GM12878 (cell line): ENCODE results near the gene CDYL. TPM values are rescaled to one million over a fixed set of nuclear protein-coding genes. Genes with fewer than 3 reads are reported as not detected.

ENCODE experiments used
- ATAC-seq: fragments of 200-7000 bp; cut with Tn5 transposase; 3 replicates; pipeline ENCODE4 v1.9.1; 2020; ENCODE audit warnings: mild to moderate bottlenecking, moderate library complexity
- BruUV-seq: library from RNA; stranded (reverse); fragments of 400-500 nt; replicated peaks from 2 replicates; lab custom pipeline; 2021; lab: Mats Ljungman, UMichigan
- CTCF ChIA-PET: fragments of 300-600 bp; sonication (Branson Sonifier 250); formaldehyde crosslinking; extraction: SDS; loops from one replicate; lab custom pipeline; 2021; ENCODE audit warnings: inconsistent platforms; lab: Yijun Ruan, JAX
- POLR2A ChIA-PET: fragments of 350-600 bp; formaldehyde crosslinking; extraction: SDS; loops from one replicate; lab custom pipeline; 2021; ENCODE audit warnings: inconsistent platforms; lab: Charles Lee
- RAD21 ChIA-PET: fragments of 300-600 bp; sonication (Branson Sonifier 250); formaldehyde crosslinking; loops from one replicate; lab custom pipeline; 2023; ENCODE audit warnings: antibody characterized with exemption; ENCODE audit not compliant: unreplicated experiment; lab: Charles Lee
- SMC1A ChIA-PET: fragments of 300-600 bp; sonication (Branson Sonifier 250); formaldehyde crosslinking; loops from one replicate; lab custom pipeline; 2023; ENCODE audit not compliant: unreplicated experiment, uncharacterized antibody; lab: Charles Lee
- DNase-seq: peaks from one replicate; pipeline ENCODE4 v3.0.0-alpha.2; 2011; ENCODE audit warnings: low read depth, low spot score
- FAIRE-seq: peaks from 3 replicates; lab custom pipeline; 2011; peaks lifted over from hg19 to GRCh38; lab: Jason Lieb, UNC
- H2AFZ ChIP-seq: 2 replicates; pipeline ENCODE4 v1.6.0; 2011; ENCODE audit warnings: low read depth, low read length, control low read depth; ENCODE audit not compliant: control insufficient read depth
- H3K27ac ChIP-seq: 2 replicates; pipeline ENCODE4 v1.5.1; 2011; ENCODE audit warnings: control low read depth; ENCODE audit not compliant: control insufficient read depth, insufficient read depth
- H3K27me3 ChIP-seq, 2 experiments: replicated peaks in 1 of 2; 2 replicates each; pipeline versions ENCODE4 v1.6.0 to v1.6.1; 2011; ENCODE audit warnings: low read length in 1 of 2; ENCODE audit not compliant: control insufficient read depth in 2 of 2, insufficient read depth in 2 of 2
- H3K36me3 ChIP-seq, 2 experiments: 2 replicates each; pipeline ENCODE4 v1.5.1; 2011; ENCODE audit warnings: low read length in 1 of 2; ENCODE audit not compliant: control insufficient read depth in 2 of 2, insufficient read depth in 2 of 2
- H3K4me1 ChIP-seq: 2 replicates; pipeline ENCODE4 v1.6.1; 2011; ENCODE audit warnings: mild to moderate bottlenecking, low read length, moderate library complexity, mixed read lengths; ENCODE audit not compliant: control insufficient read depth, insufficient read depth
- H3K4me2 ChIP-seq: 2 replicates; pipeline ENCODE4 v1.6.0; 2011; ENCODE audit warnings: control low read depth; ENCODE audit not compliant: control insufficient read depth, insufficient read depth
- H3K4me3 ChIP-seq: fragments of 200-600 bp; sonication (generic); 2 replicates; pipeline ENCODE4 v1.5.1; 2016
- H3K79me2 ChIP-seq: 2 replicates; pipeline ENCODE4 v1.6.0; 2011; ENCODE audit warnings: low read length; ENCODE audit not compliant: control insufficient read depth, insufficient read depth
- H3K9ac ChIP-seq: 2 replicates; pipeline ENCODE4 v1.8.0; 2011; ENCODE audit warnings: low read length, control low read depth, mixed read lengths; ENCODE audit not compliant: control insufficient read depth, insufficient read depth
- H3K9me3 ChIP-seq: replicated peaks from 3 replicates; pipeline ENCODE4 v1.5.1; 2011; ENCODE audit warnings: mild to moderate bottlenecking, low read length; ENCODE audit not compliant: control insufficient read depth, insufficient read depth
- H4K20me1 ChIP-seq: 2 replicates; pipeline ENCODE4 v1.6.0; 2011; ENCODE audit not compliant: control insufficient read depth, insufficient read depth
- CBX5 ChIP-seq: sonication (generic); IDR thresholded peaks from 2 replicates; pipeline ENCODE4 v1.6.1; 2016; ENCODE audit warnings: low read depth, moderate library complexity, mild to moderate bottlenecking, inconsistent platforms
- MEF2A ChIP-seq: IDR thresholded peaks from 2 replicates; pipeline ENCODE4 v1.6.1; 2011; ENCODE audit warnings: low read depth, mild to moderate bottlenecking, low read length, moderate library complexity; ENCODE audit not compliant: insufficient read depth
- MEF2B ChIP-seq: fragments of 450-650 bp; IDR thresholded peaks from 2 replicates; pipeline ENCODE4 v1.6.1; 2018; ENCODE audit warnings: mild to moderate bottlenecking, moderate library complexity; ENCODE audit not compliant: partially characterized antibody, poor library complexity, severe bottlenecking
- NR2C2 ChIP-seq: IDR thresholded peaks from 2 replicates; pipeline ENCODE4 v1.6.1; 2011; ENCODE audit warnings: borderline replicate concordance, low read depth; ENCODE audit not compliant: control insufficient read depth, insufficient read length
- NR2F1 ChIP-seq: fragments of 450-650 bp; conservative IDR thresholded peaks from 2 replicates; pipeline ENCODE4 v1.6.1; 2017; ENCODE audit warnings: mild to moderate bottlenecking
- PBX3 ChIP-seq: IDR thresholded peaks from 2 replicates; pipeline ENCODE4 v1.6.1; 2011; ENCODE audit warnings: mild to moderate bottlenecking, low read depth, low read length, moderate library complexity; ENCODE audit not compliant: insufficient replicate concordance
- RBBP5 ChIP-seq: fragments of 200-600 bp; sonication (generic); conservative IDR thresholded peaks from 2 replicates; pipeline ENCODE4 v1.6.1; 2016
- SREBF2 ChIP-seq: IDR thresholded peaks from 2 replicates; pipeline ENCODE4 v1.6.1; 2012; ENCODE audit warnings: mild to moderate bottlenecking, low read length
- WGBS: methylation state at CpG from one replicate; pipeline ENCODE4 v1.1.6; 2016; ENCODE audit warnings: low lambda C conversion rate; ENCODE audit not compliant: insufficient replicate concordance, insufficient coverage; ENCODE audit errors: missing lambda C conversion rate; 5-methylcytosine and 5-hydroxymethylcytosine counted together
- in situ Hi-C: fragments of 300-500 bp; cut with MboI; formaldehyde crosslinking; loops from 9 replicates; pipeline ENCODE4 v1.14.3; 2018; ENCODE audit warnings: mixed read lengths
- intact Hi-C: fragments of 100-400 bp; cut with micrococcal nuclease; formaldehyde crosslinking; loops from one replicate; pipeline ENCODE4 v1.14.2; 2022; ENCODE audit not compliant: unreplicated experiment
- polyA plus RNA-seq, 11 experiments: library from polyadenylated mRNA; depleted of rRNA in 4 of 11; unstranded in 6 of 11; stranded (reverse) in 5 of 11; fragments of >200 nt; fragmentation: Nextera tagmentation in 4 of 11; fragmentation: Illumina TruSeq in 1 of 11; extraction: Ambion mirVana in 4 of 11; extraction: Trizol in 1 of 11; gene quantifications; 1 replicate in 1 of 11; 2 replicates in 10 of 11; pipeline versions ENCODE4 v1.2.1 to v1.2.3, GENCODE V29; 2011 to 2016; ENCODE audit warnings: inconsistent platforms in 2 of 11, missing spikeins in 2 of 11, low read depth in 1 of 11
- total RNA-seq, 4 experiments: library from RNA; depleted of rRNA in 3 of 4; stranded (reverse); fragments of >200 nt in 3 of 4; fragmentation: Illumina TruSeq in 1 of 4; extraction: Trizol in 1 of 4; gene quantifications; 2 replicates each; pipeline versions ENCODE4 v1.2.1 to v1.2.3, GENCODE V29; 2013 to 2021

CDYL gene
- total and polyA plus RNA-seq, 10 of the 15 experiments (the other 5 are each of a cell fraction or from before 2014, with no cell fraction given), result 9.3 to 61.2 (median 28.5) TPM

- TF ChIP-seq MEF2A (no peak), MEF2B (no peak), SREBF2 (no peak), PBX3 (no peak), RBBP5 (no peak)
Observed at GRCh38 chr6:4728436-4728769, 47.8 kb upstream of the CDYL start (continued).

GRCh38 chr6:4728926-4729325 is 47.3 kb upstream of the CDYL start:
- POLR2A ChIA-PET, result no interaction called here
- Histone ChIP-seq H3K27ac (no peak overlapping the region), H3K4me2 (no peak overlapping the region), H3K4me3 (no peak overlapping the region), H3K4me1 (no peaks in the 10 kb centered on the region; the same call in 1 of the 2 replicates), H3K9me3 (no peaks in the 10 kb centered on the region), H3K9ac (no peak overlapping the region), H3K36me3 (no peaks in the 10 kb centered on the region)
- no peak for ATAC-seq
- in situ Hi-C loops, result no loop called here
- RAD21 ChIA-PET, result no interaction called here
- BruUV-seq, result no TSS peak
- CTCF ChIA-PET, result no interaction called here
- 67% methylated on average over 2 of the region's 2 CpGs for WGBS
- TF ChIP-seq NR2F1, result no peak
- TF ChIP-seq NR2C2, result no peak
- TF ChIP-seq CBX5, result no peak
- TF ChIP-seq, all 136 proteins: peak for 0
- no peaks in the 10 kb centered on the region for H4K20me1 ChIP-seq
- FAIRE-seq, result no peak
- intact Hi-C loops, result no loop called here
- H3K79me2 ChIP-seq, result no peaks in the 10 kb centered on the region
- DNase-seq, result no peak
- H2AFZ ChIP-seq, result no peak overlapping the region
- SMC1A ChIA-PET, result no interaction called here
- H3K27me3 ChIP-seq, result no peaks in the 10 kb centered on the region; a peak in 1 of 4 replicates
